Measurements from ENCODE around the gene CCNL2.
"Not testable (repeated sequence)": the region's sequence is repeated elsewhere in the genome, so short reads cannot be mapped to it uniquely, and the experiment has no call there.

CCNL2 gene

GRCh38 chr1:1373051-1373814 lies 25.9 kb downstream of the CCNL2 start:
- DNase-seq (ENCODE audit: low spot score): no peak

- peak; percentile 50 for DNase-seq (ENCODE audit: low spot score)
These were observed 27.1 kb downstream of the CCNL2 start for GRCh38 chr1:1371746-1372711.

- DNase-seq (ENCODE audit: low spot score): no peak
These were observed 27.8 kb downstream of the CCNL2 start for GRCh38 chr1:1371364-1371745.

GRCh38 chr1:1370771-1371300 lies 28.3 kb downstream of the CCNL2 start:
- no peak for DNase-seq (ENCODE audit: low spot score)

GRCh38 chr1:1370094-1370493 lies 29.0 kb downstream of the CCNL2 start:
- DNase-seq (ENCODE audit: low spot score): not testable (repeated sequence)

GRCh38 chr1:1367315-1367714 lies 31.8 kb downstream of the CCNL2 start:
- DNase-seq (ENCODE audit: low spot score): no peak

GRCh38 chr1:1366699-1367066 lies 32.5 kb downstream of the CCNL2 start:
- no peak for DNase-seq (ENCODE audit: low spot score)

- no peak for DNase-seq (ENCODE audit: low spot score)
These were observed 33.0 kb downstream of the CCNL2 start for GRCh38 chr1:1365875-1366698.

- DNase-seq (ENCODE audit: low spot score): no peak
These were observed 34.9 kb downstream of the CCNL2 start for GRCh38 chr1:1364266-1364665.

GRCh38 chr1:1361982-1362423 lies 37.1 kb downstream of the CCNL2 start:
- no peak for DNase-seq (ENCODE audit: low spot score)

GRCh38 chr1:1361233-1361981 lies 37.7 kb downstream of the CCNL2 start:
- no peak for DNase-seq (ENCODE audit: low spot score)

GRCh38 chr1:1360506-1361169 lies 38.5 kb downstream of the CCNL2 start:
- no peak for DNase-seq (ENCODE audit: low spot score)

- no peak for DNase-seq (ENCODE audit: low spot score)
These were observed 39.3 kb downstream of the CCNL2 start for GRCh38 chr1:1359664-1360468.

GRCh38 chr1:1359308-1359663 lies 39.8 kb downstream of the CCNL2 start:
- no peak for DNase-seq (ENCODE audit: low spot score)

GRCh38 chr1:1358433-1359271 lies 40.5 kb downstream of the CCNL2 start, which contains the start of gene MXRA8:
MXRA8 (minus strand) TSS chr1:1358555; CDS start chr1:1358504, 51 bp downstream.
- DNase-seq (ENCODE audit: low spot score): no peak

GRCh38 chr1:1357871-1358432 lies 41.2 kb downstream of the CCNL2 start:
- no peak for DNase-seq (ENCODE audit: low spot score)

- no peak for DNase-seq (ENCODE audit: low spot score)
These were observed 42.2 kb downstream of the CCNL2 start for GRCh38 chr1:1356796-1357401.
